CD4-positive, alpha-beta memory T cell (primary cell): ENCODE data around the gene STEAP1B. TPM values are rescaled to one million over a fixed set of nuclear protein-coding genes. Genes with fewer than 3 reads are reported as not detected.

Source experiments
- CTCF ChIA-PET: fragments of 350-600 bp; sonication (Branson Sonifier 250); formaldehyde crosslinking; loops from one replicate; lab custom pipeline; 2021; ENCODE audit warnings: inconsistent platforms; ENCODE audit not compliant: partially characterized antibody; lab: Charles Lee
- POLR2A ChIA-PET: fragments of 350-600 bp; sonication (Branson Sonifier 250); formaldehyde crosslinking; loops from one replicate; lab custom pipeline; 2021; ENCODE audit not compliant: partially characterized antibody; lab: Charles Lee
- DNase-seq, 5 donors: peaks; one replicate each; pipeline versions ENCODE4 v3.0.0 to v3.0.0-alpha.2; 2020 to 2022; ENCODE audit warnings: mixed read lengths in 1 of 5
- H3K27ac ChIP-seq: one replicate; pipeline ENCODE4 v1.7.0; 2013; ENCODE audit warnings: low read depth, low read length
- H3K27me3 ChIP-seq: 2 replicates; pipeline ENCODE4 v1.7.0; 2013; ENCODE audit warnings: mild to moderate bottlenecking, low read length, moderate library complexity; ENCODE audit not compliant: insufficient read depth
- H3K36me3 ChIP-seq: 2 replicates; pipeline ENCODE4 v1.7.0; 2013; ENCODE audit warnings: mild to moderate bottlenecking, low read length, moderate library complexity; ENCODE audit not compliant: insufficient read depth
- H3K4me1 ChIP-seq: 2 replicates; pipeline ENCODE4 v1.7.0; 2013; ENCODE audit warnings: mild to moderate bottlenecking, low read length, moderate library complexity; ENCODE audit not compliant: insufficient read depth
- H3K4me3 ChIP-seq, 2 donors: one replicate each; pipeline ENCODE4 v1.7.0; 2013; ENCODE audit warnings: low read length in 2 of 2, mild to moderate bottlenecking in 1 of 2
- H3K9me3 ChIP-seq, 2 donors: one replicate each; pipeline ENCODE4 v1.7.0; 2013; ENCODE audit warnings: low read length in 2 of 2, control low read depth in 1 of 2; ENCODE audit not compliant: control insufficient read depth in 1 of 2
- H3K27ac Mint-ChIP-seq, 7 donors: one replicate each; pipeline ENCODE4 v1.8.0; 2020 to 2021; ENCODE audit warnings: mixed read lengths in 7 of 7, mild to moderate bottlenecking in 6 of 7, inconsistent platforms in 3 of 7, moderate library complexity in 3 of 7
- H3K27me3 Mint-ChIP-seq, 2 donors: one replicate each; pipeline ENCODE4 v1.8.0; 2020 to 2021; ENCODE audit warnings: mixed read lengths in 2 of 2
- H3K36me3 Mint-ChIP-seq, 2 donors: one replicate each; pipeline ENCODE4 v1.8.0; 2020 to 2021; ENCODE audit warnings: mixed read lengths in 2 of 2, inconsistent platforms in 1 of 2, mild to moderate bottlenecking in 1 of 2
- H3K4me1 Mint-ChIP-seq, 4 donors: one replicate each; pipeline ENCODE4 v1.8.0; 2020 to 2021; ENCODE audit warnings: mixed read lengths in 4 of 4, mild to moderate bottlenecking in 1 of 4
- H3K4me3 Mint-ChIP-seq, 8 donors: one replicate each; pipeline ENCODE4 v1.8.0; 2020 to 2021; ENCODE audit warnings: mixed read lengths in 8 of 8, mild to moderate bottlenecking in 7 of 8, moderate library complexity in 6 of 8, inconsistent platforms in 3 of 8
- H3K9me3 Mint-ChIP-seq, 8 donors: one replicate each; pipeline ENCODE4 v1.8.0; 2020 to 2021; ENCODE audit warnings: mixed read lengths in 8 of 8, mild to moderate bottlenecking in 5 of 8, inconsistent platforms in 3 of 8, moderate library complexity in 1 of 8
- intact Hi-C: fragments of 100-400 bp; cut with micrococcal nuclease; formaldehyde crosslinking; loops from one replicate; pipeline ENCODE4 v1.15.1; 2023
- polyA plus RNA-seq, 2 donors: library from polyadenylated mRNA; unstranded; fragments of 300-500 nt; fragmentation: Illumina TruSeq; gene quantifications; one replicate each; pipeline ENCODE4 v1.2.3, GENCODE V29; 2021
- total RNA-seq, 2 experiments: library from RNA; stranded (reverse); gene quantifications; one replicate each; pipeline ENCODE4 v1.2.3, GENCODE V29; 2021

The STEAP1B gene
- total and polyA plus RNA-seq, 4 experiments from 2014 or later, result not detected

GRCh38 chr7:22476824-22477223 is 23.2 kb downstream of the STEAP1B start:
- Histone ChIP-seq H3K4me3 (no peak overlapping the region), H3K9me3 (no peaks in the 10 kb centered on the region), H3K4me1 (peaks cover 9% of the 10 kb centered on the region), H3K36me3 (no peaks in the 10 kb centered on the region), H3K27ac (no peak overlapping the region), H3K27me3 (no peaks in the 10 kb centered on the region)
- Mint-ChIP-seq H3K9me3 (no peaks in the 10 kb centered on the region), H3K36me3 (no peaks in the 10 kb centered on the region), H3K27me3 (peaks cover under 1 to 3% of the 10 kb centered on the region in 2 donors), H3K4me3 (no peak overlapping the region), H3K4me1 (peaks cover 0 to 3% (median 0%) of the 10 kb centered on the region in 4 donors), H3K27ac (peak overlapping the region in 1 of 7 donors; percentile 38)
- CTCF ChIA-PET, result no interaction called here
- POLR2A ChIA-PET, result no interaction called here
- intact Hi-C loops, result no loop called here
- no peak for DNase-seq

- intact Hi-C loops, result no loop called here
- Histone ChIP-seq H3K36me3 (no peaks in the 10 kb centered on the region), H3K9me3 (no peaks in the 10 kb centered on the region), H3K27ac (no peak overlapping the region), H3K27me3 (no peaks in the 10 kb centered on the region), H3K4me3 (no peak overlapping the region), H3K4me1 (no peaks in the 10 kb centered on the region)
- ChIA-PET POLR2A (no interaction called here), CTCF (interaction anchor here (0.7 to 1.6 kb wide), 4 partner anchors 10 to 373 kb away, joined by 3 to 4 read pairs (median 3); no protein-coding TSS in a partner anchor)
- no peak for DNase-seq
- Mint-ChIP-seq H3K9me3 (no peaks in the 10 kb centered on the region), H3K36me3 (no peaks in the 10 kb centered on the region), H3K27me3 (peaks cover 2% of the 10 kb centered on the region in 2 donors), H3K4me1 (no peaks in the 10 kb centered on the region), H3K4me3 (no peak overlapping the region), H3K27ac (no peak overlapping the region)
These were observed 25.3 kb downstream of the STEAP1B start for GRCh38 chr7:22474645-22475044.

GRCh38 chr7:22470981-22471380 is 29.0 kb downstream of the STEAP1B start:
- Histone ChIP-seq H3K27ac (no peak overlapping the region), H3K27me3 (no peaks in the 10 kb centered on the region), H3K36me3 (no peaks in the 10 kb centered on the region), H3K4me1 (no peaks in the 10 kb centered on the region), H3K9me3 (no peaks in the 10 kb centered on the region), H3K4me3 (no peak overlapping the region)
- no peak for DNase-seq
- peaks cover 0 to 5% (median 0%) of the 10 kb centered on the region in 8 donors for H3K9me3 Mint-ChIP-seq
- POLR2A ChIA-PET, result no interaction called here
- H3K4me3 Mint-ChIP-seq, result no peak overlapping the region
- peaks cover 2 to 4% of the 10 kb centered on the region in 2 donors for H3K27me3 Mint-ChIP-seq
- intact Hi-C loops, result no loop called here
- CTCF ChIA-PET, result interaction anchor here (1.6 kb wide), 1 partner anchor 365 kb away, joined by 3 read pairs; no protein-coding TSS in a partner anchor
- H3K27ac Mint-ChIP-seq, result no peak overlapping the region
- no peaks in the 10 kb centered on the region for H3K36me3 Mint-ChIP-seq
- no peaks in the 10 kb centered on the region for H3K4me1 Mint-ChIP-seq

GRCh38 chr7:22469371-22470143 is 30.4 kb downstream of the STEAP1B start:
- ChIA-PET POLR2A (no interaction called here), CTCF (interaction anchor here (0.8 kb wide), 2 partner anchors 15 to 359 kb away, joined by 3 read pairs; no protein-coding TSS in a partner anchor)
- Mint-ChIP-seq H3K36me3 (no peaks in the 10 kb centered on the region), H3K27ac (no peak overlapping the region), H3K9me3 (peaks cover 0 to 6% (median 0%) of the 10 kb centered on the region in 8 donors), H3K4me3 (no peak overlapping the region), H3K4me1 (no peaks in the 10 kb centered on the region), H3K27me3 (peaks cover 2 to 6% of the 10 kb centered on the region in 2 donors)
- Histone ChIP-seq H3K4me3 (no peak overlapping the region), H3K36me3 (no peaks in the 10 kb centered on the region), H3K9me3 (no peaks in the 10 kb centered on the region), H3K27ac (no peak overlapping the region), H3K27me3 (no peaks in the 10 kb centered on the region), H3K4me1 (no peaks in the 10 kb centered on the region)
- DNase-seq, result no peak
- intact Hi-C loops, result no loop called here

- Histone ChIP-seq H3K27ac (no peak overlapping the region), H3K36me3 (no peaks in the 10 kb centered on the region), H3K4me3 (no peak overlapping the region), H3K27me3 (no peaks in the 10 kb centered on the region), H3K4me1 (no peaks in the 10 kb centered on the region), H3K9me3 (no peaks in the 10 kb centered on the region)
- no peak overlapping the region for H3K27ac Mint-ChIP-seq
- H3K9me3 Mint-ChIP-seq, result peaks cover 0 to 6% (median 0%) of the 10 kb centered on the region in 8 donors
- no peaks in the 10 kb centered on the region for H3K4me1 Mint-ChIP-seq
- intact Hi-C loops, result no loop called here
- no peaks in the 10 kb centered on the region for H3K36me3 Mint-ChIP-seq
- CTCF ChIA-PET, result interaction anchor here (0.8 to 1.3 kb wide), 3 partner anchors 14 to 358 kb away, joined by 3 to 4 read pairs (median 3); no protein-coding TSS in a partner anchor
- no peak for DNase-seq
- POLR2A ChIA-PET, result no interaction called here
- H3K4me3 Mint-ChIP-seq, result no peak overlapping the region
- peaks cover 2 to 6% of the 10 kb centered on the region in 2 donors for H3K27me3 Mint-ChIP-seq
These were observed 31.4 kb downstream of the STEAP1B start for GRCh38 chr7:22468609-22469008.

- Histone ChIP-seq H3K36me3 (no peaks in the 10 kb centered on the region), H3K27me3 (no peaks in the 10 kb centered on the region), H3K4me3 (no peak overlapping the region), H3K9me3 (no peaks in the 10 kb centered on the region), H3K27ac (no peak overlapping the region), H3K4me1 (no peaks in the 10 kb centered on the region)
- ChIA-PET POLR2A (no interaction called here), CTCF (no interaction called here)
- H3K27me3 Mint-ChIP-seq, result peaks cover 0 to 7% of the 10 kb centered on the region in 2 donors
- H3K4me1 Mint-ChIP-seq, result no peaks in the 10 kb centered on the region
- DNase-seq, result no peak
- no peak overlapping the region for H3K4me3 Mint-ChIP-seq
- no peaks in the 10 kb centered on the region for H3K36me3 Mint-ChIP-seq
- intact Hi-C loops, result no loop called here
- peaks cover 0 to 6% (median under 1%) of the 10 kb centered on the region in 8 donors for H3K9me3 Mint-ChIP-seq
- H3K27ac Mint-ChIP-seq, result no peak overlapping the region
These were observed 35.7 kb downstream of the STEAP1B start for GRCh38 chr7:22464299-22464698.

- DNase-seq, result no peak
- Mint-ChIP-seq H3K4me3 (no peak overlapping the region), H3K27me3 (peaks cover under 1 to 6% of the 10 kb centered on the region in 2 donors), H3K27ac (no peak overlapping the region), H3K36me3 (no peaks in the 10 kb centered on the region), H3K4me1 (no peaks in the 10 kb centered on the region), H3K9me3 (peaks cover 0 to 2% (median 0%) of the 10 kb centered on the region in 8 donors)
- no peak overlapping the region for H3K27ac ChIP-seq
- intact Hi-C loops, result no loop called here
- H3K9me3 ChIP-seq, result no peaks in the 10 kb centered on the region
- H3K4me1 ChIP-seq, result no peaks in the 10 kb centered on the region
- H3K4me3 ChIP-seq, result no peak overlapping the region
- no peaks in the 10 kb centered on the region for H3K36me3 ChIP-seq
- H3K27me3 ChIP-seq, result no peaks in the 10 kb centered on the region
- ChIA-PET POLR2A (no interaction called here), CTCF (interaction anchor here (0.7 kb wide), 1 partner anchor 93 kb away, joined by 3 read pairs; no protein-coding TSS in a partner anchor)
These were observed 39.5 kb downstream of the STEAP1B start for GRCh38 chr7:22460363-22460988.
